AML-193 (cell line): ENCODE measurements around the gene PEX13.
A peak's percentile ranks its signal among the peaks of the same experiment; 100 is the strongest.
"Not testable (repeated sequence)": the region's sequence is repeated elsewhere in the genome, so short reads cannot be mapped to it uniquely, and the experiment has no call there.

Experiments
- DNase-seq, 2 experiments: peaks; one replicate each; lab custom pipeline; 2025; lab: John Stamatoyannopoulos, UW

Gene PEX13, protein sequence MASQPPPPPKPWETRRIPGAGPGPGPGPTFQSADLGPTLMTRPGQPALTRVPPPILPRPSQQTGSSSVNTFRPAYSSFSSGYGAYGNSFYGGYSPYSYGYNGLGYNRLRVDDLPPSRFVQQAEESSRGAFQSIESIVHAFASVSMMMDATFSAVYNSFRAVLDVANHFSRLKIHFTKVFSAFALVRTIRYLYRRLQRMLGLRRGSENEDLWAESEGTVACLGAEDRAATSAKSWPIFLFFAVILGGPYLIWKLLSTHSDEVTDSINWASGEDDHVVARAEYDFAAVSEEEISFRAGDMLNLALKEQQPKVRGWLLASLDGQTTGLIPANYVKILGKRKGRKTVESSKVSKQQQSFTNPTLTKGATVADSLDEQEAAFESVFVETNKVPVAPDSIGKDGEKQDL

DNA sequence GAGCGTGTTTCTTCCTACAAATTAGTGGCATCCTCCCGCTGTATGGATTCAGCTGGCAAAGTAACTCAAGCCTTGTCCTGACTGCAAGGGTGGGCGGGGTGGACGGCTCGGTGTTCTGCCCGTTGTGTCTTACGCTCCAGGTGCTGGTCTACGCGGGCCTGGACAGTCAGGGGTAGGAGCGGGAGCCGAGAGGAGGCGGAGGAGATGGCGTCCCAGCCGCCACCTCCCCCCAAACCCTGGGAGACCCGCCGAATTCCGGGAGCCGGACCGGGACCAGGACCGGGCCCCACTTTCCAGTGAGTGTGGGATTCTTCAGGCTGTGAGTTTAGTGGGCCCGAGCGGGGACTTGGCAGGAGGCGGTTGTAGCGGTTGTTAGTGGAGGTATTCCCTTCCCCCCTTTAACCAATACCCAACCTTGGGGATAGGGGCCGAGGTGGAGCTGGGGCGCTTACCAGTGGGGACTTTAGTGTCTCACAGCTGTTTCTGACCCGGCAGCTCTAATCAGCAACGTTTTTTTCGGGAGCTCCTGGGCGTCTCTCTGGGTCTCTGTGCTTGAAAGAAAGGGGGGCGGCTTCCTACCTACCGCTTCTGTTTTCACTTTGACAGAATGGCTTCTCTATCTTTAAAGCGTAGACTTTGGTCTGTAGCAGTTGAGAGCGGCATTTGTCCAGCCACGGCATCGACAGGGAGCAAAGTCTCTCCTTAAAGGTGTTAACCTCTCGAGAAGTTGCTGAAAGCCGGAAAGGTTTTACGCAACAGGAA, at the start of gene PEX13, which contains the start of gene PUS10:
Gene PEX13 (plus strand): TSS at position 165 of the 762 bp plus-strand sequence. CDS start 40 bp downstream, at position 205.
Gene PUS10 (minus strand): TSS at position 700 of the 762 bp plus-strand sequence. CDS start 6,365 bp downstream, outside the sequence.
- peak; percentile 67 to 80 for DNase-seq

DNA sequence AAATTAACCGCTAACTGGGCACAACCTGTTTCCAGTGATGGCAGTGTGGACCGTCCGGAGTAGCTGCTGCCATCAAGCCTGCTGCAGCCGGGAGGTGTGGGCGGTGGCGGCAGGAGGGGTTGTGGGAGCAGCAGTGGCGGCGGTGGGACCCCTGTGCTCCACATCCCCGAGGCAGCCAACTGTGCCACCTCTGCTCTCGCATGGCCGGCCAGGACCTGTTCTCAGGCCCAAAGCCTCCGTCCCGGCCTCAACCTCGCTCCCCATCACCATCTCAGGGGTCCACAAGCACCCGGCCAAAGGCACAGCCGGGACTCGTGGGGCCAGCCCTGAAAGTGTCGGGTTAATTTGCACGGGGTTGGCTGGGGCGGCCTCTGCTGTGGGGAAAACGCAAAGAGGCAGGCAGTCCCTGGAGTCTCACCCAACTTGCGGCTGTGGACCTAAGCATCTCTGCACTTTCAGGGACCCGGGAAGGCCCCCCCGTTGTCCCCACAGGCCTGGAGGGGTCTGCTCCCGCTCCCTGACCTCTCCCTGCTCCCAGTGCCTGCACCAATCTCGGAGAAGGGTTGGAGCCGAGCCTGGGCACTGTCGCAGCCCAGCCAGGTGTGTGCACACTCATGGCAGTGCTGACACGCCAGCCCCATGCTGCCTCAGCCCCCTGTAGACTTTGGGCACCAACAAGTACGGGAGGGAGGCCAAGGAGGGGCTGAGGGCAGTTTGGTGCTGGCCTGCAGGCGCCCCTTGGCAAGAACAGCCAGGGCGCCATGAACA, 44.4 kb upstream of the PEX13 start:
- DNase-seq, result no peak

DNA sequence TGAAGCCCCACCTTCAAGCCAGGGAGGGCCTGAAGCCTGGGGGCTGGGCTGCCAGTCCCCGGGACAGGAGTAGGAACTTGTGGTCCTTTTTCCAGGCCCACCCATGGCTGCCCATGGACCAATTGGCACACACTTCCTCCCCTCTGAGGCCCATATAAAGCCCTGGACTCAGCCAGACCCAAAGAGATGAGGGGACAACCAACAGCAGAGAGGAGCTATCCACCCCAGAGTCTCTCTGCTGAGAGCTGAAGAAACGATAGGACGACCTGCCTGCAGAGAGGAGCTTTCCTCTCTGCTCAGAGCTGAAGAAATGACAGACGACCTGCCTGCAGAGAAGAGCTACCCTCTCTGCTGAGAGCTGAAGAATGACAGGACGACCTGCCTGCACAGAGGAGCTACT, 43.8 kb upstream of the PEX13 start:
- DNase-seq, result no peak

DNA sequence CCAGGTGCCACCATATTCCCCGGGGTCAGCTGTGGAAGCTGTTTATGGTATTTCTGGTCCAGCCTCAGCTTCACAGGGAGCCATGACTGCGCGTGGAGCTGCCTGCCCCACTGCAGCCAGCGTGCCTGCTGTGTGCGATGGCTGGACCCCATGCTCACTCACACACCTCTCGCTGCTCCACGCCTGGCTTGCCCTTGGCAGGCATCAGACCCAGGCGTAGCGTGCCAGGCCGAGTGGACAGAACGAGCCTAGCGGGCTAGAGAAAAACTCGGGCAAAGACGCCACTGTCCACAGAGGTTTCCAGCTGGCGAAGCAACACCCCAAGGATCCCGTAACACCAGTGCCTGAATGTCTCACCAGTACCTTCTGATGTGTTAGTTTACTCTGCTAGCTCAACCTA, 42.9 kb upstream of the PEX13 start:
- no peak for DNase-seq

DNA sequence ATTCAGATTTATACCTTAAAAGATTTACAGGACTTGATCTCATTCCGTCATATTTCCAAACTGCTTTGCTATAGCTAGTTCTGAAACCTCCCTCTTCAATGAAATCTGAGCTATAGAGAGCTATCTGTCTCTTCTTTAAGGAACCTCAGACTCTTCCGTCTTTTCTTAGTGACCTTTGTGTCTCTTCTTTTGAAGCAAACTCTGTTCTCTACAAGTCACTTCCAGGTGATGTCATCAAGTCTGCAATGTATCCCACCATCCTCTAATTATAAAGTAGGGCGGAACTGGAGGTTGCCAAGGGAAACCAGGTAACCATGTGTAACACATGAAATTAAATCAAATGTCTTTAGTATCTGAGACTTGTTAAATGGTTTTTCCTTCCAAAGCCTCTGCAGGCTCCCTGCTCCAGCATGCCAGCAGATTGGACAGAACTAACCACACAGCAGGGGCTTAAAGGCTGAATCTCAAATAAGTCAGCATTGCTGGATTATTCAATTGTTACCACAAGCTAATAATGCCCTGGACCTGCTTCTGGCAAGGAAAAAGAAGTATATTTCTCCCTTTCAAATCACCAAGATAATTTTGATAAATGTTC, 41.2 kb upstream of the PEX13 start:
- DNase-seq, result no peak

DNA sequence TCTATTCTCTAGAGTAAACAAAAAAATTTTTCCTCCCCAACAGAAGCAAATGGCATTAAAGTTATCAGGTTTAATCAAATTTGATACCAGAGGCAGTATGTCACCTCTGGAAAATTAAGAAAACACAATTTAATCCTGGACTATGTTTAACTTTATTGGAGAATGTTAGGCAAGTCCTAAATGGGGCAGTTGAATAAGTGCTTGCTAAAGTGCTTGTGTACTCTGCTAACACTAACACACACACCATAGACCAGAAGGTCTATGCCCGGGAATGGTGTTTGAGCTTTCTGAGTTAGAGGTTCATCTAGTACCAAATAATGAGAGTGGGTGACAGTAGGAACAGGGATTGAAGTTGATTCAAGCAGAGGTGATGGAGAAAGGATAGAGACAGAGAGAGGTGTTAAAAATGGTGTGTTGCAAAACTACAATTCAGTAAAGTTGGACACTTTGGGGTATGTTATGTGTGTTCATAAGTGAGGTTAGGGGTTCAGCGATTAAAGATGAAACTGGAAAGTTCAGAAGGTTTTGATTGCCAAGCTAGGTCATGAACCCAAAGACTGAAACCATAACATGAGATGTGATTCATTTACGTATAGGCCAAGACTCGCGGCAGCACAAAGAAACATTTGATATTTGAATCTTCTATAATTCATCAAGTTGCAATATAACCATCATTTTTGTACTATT, 40.5 kb upstream of the PEX13 start:
- DNase-seq, result no peak

DNA sequence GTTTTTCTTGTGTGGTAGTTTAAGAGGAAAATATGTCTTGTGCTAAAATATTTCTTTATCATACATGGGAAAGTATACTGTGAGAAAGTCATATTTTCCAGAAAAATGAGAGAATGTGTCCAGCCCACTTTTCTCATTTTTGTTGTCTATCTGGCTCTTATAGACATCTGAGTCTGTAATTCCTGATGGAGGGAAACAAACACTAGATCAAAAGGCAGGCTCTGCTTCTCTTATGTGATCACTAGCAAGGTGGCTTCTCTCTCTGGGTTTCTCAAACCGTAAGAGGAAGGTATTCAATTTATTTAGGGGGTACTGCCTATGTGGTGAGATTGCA, 40.0 kb upstream of the PEX13 start:
- no peak for DNase-seq

DNA sequence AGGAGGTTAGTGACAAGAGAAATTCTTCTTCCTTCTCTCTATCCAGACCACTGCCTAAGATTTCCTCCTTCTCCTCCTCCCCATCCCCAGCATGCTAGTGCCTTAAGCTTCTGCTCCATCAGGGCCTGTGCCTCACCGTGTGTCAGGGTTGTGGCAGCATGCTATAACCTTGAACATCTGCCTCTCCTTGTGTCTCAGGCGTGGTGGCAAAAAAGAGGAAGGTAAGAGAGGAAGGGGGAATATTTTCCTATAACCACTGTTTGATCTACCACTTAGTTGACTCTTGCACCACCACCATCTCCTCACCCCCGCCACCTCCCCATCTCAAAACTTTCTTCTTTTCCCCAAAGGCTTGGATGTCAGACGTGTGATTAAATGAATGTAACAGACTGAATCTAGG, 38.3 kb upstream of the PEX13 start:
- peak in 1 of 2 experiments; percentile 10 for DNase-seq

DNA sequence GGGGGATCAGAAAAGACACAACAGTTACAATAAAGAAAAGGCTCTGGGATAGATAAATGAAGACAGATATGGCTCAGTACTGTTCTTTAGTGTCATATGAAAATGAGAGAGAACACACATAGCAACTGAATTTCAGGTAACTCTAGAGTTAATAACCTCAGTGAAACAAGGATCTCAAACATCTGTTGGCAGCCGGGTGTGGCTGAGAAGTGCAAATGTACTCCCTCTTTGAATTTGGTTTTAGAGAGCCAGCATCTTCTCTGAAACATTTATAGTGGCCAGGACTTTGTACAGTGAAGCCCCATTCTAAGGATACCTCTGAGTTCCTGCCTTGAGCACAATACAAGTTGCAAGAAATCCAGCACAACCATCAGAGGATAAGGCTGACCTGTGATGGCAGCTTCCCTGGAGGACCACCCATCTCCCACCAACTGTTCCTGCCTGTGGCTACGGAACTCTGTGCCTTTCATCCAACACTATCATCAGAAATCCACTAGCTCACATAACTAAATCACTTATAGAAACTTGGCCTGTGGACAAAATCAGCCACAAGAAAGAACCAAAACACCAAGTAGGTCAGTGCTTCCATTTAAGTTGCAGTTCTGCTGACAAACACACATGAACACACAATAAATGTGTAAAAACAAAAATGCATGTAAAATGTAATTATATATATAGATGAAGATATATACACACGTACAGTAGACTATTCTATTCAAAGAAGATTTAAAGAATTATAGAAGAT, 37.3 kb upstream of the PEX13 start:
- DNase-seq, result no peak

DNA sequence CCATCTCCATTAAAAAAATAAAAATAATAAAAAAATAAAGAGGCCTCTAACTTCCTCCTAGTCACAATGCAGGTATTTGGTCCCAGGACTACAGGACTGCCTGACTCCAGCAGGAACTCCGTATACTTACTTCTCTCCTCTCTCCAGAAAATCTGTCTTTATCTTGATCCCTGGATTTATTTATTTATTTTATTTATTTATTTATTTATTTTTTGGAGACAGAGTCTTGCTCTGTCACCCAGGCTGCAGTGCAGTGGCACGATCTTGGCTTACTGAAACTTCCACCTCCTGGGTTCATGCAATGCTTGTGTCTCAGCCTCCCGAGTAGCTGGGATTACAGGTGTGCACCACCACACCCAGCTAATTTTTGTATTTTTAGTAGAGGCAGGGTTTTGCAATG, 35.5 kb upstream of the PEX13 start:
- not testable (repeated sequence) for DNase-seq

DNA sequence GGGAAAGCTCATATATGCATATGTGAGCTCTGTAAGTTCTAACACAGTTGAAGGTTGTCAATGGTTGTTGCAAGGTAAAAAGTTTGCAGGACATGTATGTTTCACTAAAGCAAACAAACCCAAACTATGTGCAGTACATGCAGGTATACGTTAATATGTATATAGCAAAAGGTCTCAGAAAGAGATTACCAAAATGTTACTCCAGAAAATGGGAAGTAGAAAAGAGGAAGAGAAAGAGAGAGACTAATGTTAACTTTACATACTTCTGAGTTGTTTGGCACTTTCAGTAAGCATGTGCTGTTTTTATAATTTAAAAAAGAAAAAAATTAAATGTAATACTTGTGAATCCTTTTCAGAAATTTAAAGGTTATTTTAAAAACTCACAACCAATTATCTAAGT, 32.8 kb upstream of the PEX13 start:
- DNase-seq, result peak; percentile 51 to 57

DNA sequence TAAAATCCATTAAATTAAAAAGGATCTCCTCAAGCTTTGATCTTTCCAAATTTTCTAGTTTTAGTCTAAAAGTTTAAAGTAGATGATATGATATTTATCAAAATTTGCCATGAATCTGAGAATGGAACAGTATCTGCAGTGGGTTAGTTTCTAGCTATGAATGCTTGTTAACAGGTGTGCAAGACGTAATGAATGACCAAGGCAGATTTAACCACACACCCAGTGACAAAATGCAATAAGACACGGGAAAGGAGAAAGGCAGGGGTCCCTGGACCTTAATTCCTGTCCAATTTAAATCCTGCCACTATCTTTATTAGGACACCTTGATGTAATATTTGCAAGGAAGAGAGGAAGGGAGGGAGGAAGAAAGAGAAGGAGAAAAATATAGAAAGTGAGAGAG, 30.5 kb upstream of the PEX13 start:
- DNase-seq, result no peak

DNA sequence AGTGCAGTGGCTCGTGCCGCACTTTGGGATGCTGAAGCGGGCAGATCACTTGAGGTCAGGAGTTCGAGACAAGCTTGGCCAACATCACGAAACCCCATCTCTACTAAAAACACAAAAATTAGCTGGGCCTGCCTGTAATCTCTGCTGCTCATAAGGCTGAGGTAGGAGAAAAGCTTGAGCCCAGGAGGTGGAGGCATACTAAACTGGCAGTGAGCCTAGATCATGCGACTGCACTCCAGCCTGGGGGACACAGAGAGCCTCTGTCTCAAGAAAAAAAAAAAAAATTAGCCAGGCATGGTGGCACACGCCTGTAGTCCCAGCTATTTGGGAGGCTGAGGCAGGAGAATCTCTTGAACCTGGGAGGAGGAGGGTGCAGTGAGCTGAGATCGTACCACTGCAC, 29.9 kb upstream of the PEX13 start:
- DNase-seq, result not testable (repeated sequence)

DNA sequence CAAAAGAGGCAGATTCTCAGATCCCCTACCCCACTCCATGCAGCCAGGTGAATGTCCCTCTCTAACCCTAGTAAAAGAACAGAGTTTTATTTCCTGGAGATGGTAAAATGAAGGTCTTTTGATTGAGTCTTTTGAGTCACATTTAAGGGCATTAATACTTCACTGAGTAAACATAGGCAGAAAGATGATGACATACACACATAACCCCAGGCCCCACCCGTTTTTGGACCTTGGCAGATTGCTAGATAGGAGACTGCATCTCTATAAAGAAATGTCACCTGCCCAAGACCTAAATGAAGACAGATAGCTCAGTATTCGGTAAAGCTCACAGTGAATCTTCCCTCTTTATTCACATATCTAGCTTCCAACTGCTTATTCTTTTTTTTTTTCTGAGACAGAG, 28.3 kb upstream of the PEX13 start:
- no peak for DNase-seq

DNA sequence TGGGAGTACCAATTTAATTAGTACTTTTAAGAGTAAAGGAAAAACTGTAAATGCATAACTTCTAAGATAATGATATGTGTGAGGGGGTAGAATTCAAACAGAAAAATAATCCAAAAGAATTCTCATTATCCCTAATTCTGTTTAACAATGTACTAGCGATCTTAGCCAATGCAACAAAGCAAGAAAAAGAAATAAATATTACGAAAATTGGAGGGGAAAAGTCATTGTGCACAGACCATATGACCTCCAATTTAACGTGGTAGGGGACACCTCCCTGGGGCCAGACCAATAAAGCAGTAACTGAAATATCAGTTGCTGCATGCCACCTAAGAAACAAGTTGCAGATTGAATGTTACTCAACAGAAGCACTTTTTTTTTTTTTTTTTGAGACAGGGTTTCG, 25.9 kb upstream of the PEX13 start:
- DNase-seq, result no peak

DNA sequence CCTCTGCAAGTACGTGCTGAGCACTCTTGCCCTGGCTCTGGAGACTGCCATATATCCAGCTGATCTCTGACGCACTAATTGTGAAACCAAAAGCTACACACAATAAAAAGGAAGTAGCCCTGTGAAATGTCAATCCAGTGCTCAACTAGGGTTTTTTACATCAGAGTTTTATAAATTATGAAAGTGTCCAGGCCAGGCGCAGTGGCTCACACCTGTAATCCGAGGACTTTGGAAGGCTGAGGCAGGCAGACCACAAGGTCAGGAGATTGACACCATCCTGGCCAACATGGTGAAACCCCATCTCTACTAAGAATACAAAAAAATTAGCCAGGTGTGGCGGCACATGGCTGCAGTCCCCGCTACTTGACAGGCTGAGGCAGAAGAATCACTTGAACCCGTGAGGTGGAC, 24.5 kb upstream of the PEX13 start:
- DNase-seq, result peak; percentile 74 to 79

DNA sequence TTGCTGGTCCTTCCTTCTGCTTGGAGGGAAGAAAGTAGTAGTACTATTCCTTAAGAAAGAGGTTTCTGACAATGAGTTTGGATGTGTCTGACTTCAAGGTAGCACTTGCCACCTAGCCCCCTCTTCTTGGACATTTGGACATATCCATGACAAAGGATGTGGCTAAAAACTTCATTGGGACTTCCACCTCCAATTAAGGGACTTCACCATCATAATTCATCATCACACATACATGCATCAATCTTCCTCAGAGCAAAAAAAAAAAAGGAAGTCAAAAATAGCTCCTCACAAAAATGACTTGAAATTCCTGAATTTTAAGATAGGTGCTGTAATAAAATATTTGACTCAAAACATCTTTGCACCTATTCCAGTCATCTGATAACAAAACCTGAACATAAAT, 23.4 kb upstream of the PEX13 start:
- no peak for DNase-seq

DNA sequence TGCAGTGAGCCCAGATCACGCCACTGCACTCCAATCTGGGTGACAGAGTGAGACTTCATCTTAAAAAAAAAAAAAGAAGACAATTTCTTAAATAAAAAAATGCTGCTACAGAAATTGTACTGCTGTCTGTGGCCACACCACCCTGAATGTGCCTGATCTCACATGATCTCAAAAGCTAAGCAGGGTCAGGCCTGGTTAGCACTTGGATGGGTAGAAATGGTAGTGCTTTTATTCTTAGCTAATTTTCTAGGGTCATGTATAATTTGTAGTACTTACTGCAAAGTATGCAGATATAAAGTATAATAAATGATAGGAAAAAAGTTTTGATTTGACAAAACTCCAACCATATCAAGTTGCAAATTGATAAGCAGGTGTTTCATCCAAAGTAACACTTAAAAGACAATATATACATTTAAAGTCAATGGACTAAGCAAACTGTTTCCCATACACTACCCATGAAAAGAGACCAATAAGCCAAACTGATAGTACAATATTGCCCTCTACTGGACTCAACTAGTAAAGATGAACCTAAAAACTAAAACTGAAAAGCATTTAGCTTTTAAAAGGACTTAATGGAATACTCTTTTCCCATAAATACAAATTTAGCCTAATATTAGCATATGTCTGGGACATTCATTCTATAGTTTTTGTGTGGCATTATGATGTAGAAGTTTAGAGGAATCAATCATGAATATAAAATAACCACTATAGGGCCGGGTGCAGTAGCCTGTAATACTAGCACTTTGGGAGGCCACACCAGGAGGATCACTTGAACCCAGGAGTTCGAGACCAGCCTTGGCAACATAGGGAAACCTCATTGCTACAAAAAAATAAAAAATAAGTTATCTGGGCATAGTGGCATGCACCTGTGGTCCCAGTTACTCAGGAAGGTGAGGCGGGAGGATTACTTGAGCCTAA, 18.6 kb upstream of the PEX13 start:
- DNase-seq, result peak; percentile 64 to 67

DNA sequence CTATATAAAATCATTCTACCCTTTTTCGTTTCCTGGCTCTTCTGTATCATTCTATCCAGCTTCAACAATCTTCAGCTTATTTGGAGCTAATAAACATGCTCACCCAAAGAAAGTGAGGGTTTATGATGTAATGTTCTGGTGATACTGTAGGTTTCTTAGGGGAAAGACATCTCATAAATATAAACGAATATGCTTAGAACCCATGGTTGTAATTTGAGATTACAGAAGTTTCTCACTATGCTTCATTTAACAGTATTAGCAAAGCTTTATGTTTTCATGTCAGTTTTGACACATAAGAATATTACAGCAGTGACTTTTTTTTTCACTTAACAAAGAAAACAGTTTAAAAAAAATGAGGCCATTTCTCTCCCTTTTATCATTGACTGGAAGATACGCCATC, 11.8 kb upstream of the PEX13 start:
- DNase-seq, result no peak
